Jurkat, Clone E6-1 (cell line): ENCODE results near the gene AP4M1.

Source experiments
- DNase-seq: peaks from one replicate; pipeline ENCODE4 v3.0.0-alpha.2; 2011; ENCODE audit warnings: low read depth, low spot score
- H3K4me3 ChIP-seq: 2 replicates; pipeline ENCODE4 v1.5.1; 2011; ENCODE audit warnings: mild to moderate bottlenecking, low read length, control low read depth, moderate library complexity

The AP4M1 gene

DNA sequence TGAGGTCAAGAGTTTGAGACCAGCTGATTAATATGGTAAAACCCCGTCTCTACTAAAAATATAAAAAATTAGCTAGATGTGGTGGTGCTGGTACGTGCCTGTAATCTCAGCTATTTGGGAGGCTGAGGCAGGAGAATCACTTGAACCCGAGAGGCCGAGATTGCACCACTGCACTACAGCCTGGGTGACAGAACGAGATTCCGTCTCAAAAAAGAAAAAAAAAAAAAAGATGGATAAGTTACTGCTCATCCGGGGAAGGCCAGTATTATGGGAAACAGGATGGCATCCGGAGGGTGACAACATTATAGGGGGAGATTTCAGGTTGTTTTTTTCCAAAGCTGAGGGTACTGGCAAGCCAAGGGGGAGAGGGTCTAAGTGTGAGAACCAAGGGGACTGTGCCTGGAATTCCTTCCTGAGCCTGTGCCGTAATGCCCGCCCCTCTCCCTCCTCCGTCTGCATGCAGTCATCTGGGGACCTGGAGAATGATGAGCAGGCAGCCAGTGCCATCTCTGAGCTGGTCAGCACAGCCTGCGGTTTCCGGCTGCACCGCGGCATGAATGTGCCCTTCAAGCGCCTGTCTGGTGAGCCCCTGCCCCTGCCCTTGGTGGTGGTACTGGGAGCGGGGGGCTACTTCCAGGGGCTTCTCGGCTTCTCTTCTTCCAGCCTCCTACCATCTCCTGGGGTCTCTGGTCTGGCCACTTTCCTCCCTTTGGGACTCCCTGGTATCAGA lies 51.7 kb downstream of the AP4M1 start:
- no peak overlapping the region for H3K4me3 ChIP-seq

DNA sequence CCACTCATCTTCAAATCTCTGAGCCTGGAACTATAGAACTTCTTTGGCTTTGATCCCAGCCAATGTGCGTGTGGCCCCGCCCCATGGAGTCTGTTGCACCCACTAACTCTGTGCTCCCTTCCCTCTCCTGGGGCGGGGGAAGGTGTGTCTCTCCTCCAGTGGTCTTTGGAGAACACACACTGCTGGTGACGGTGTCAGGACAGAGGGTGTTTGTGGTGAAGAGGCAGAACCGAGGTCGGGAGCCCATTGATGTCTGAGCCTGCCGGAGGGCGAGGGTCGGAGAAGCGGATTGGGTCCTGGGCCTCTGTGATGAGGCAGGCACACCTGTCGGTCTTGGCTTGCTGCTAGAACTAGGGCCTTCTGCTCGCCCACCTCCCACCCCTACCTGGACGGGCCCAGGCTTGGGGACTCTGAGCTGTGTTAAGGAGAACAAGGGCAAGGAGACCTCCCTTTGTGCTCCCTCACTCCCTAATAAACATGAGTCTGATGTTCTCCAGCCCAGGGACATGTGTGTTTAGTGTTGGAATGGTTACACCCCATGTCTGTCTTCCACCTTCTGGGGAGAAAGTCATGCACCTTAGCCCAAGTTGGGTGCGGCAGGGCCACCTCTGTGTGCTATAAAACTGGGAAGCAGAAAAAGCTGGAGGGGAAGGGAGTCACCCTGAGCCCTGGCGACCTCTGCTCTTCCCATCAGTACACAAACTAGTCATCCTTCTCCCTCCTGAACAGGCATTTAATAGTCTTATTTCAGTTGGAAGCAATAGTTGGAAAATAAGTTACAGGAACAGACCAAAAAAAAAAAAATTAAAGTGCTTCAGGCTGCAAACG lies 52.5 kb downstream of the AP4M1 start:
- no peak for DNase-seq
- no peak overlapping the region for H3K4me3 ChIP-seq

More for the DNA sequence above, 51.7 kb downstream of the AP4M1 start:
- DNase-seq = no peak

DNA sequence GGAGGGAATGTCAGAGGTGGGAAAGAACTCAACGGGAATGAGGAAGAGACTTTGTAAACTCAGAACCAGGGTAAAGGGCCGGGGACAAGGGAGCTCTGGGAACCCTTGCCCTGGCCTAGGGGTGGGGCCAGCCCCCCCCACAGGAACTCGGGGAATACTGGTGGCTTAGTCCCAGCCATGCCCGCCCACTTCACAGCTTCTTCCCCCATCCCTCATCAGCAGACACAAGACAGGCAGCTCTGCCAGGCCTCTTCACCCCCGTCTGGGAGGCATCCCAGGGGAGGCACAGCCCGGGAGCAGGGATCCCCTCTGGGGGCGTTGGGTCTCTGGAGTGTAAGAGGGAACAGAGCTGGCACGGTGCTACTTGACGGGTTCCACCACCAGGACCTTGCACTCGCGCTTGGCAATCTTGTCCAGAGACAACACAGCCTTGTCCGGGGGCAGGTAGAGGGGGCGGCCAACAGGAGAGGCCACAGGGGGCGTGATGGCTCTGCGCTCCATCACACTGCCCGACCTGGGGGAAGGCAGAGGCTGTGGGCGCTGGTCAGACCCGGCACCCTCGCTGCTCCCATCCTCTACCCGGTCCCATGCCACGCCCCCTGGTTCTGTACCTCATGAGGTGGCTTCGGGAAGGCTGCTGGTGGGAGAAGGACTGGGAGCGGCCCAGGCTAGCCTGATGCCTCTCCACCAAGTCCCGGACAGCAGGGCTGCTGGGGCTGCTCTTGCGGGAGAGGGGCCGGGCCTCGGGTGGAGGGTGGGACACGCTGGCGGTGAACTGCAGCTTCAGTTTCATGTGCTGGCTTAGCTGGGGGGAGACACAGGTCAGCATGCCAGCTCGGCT lies 53.4 kb downstream of the AP4M1 start:
- H3K4me3 ChIP-seq = no peak overlapping the region
- no peak for DNase-seq

DNA sequence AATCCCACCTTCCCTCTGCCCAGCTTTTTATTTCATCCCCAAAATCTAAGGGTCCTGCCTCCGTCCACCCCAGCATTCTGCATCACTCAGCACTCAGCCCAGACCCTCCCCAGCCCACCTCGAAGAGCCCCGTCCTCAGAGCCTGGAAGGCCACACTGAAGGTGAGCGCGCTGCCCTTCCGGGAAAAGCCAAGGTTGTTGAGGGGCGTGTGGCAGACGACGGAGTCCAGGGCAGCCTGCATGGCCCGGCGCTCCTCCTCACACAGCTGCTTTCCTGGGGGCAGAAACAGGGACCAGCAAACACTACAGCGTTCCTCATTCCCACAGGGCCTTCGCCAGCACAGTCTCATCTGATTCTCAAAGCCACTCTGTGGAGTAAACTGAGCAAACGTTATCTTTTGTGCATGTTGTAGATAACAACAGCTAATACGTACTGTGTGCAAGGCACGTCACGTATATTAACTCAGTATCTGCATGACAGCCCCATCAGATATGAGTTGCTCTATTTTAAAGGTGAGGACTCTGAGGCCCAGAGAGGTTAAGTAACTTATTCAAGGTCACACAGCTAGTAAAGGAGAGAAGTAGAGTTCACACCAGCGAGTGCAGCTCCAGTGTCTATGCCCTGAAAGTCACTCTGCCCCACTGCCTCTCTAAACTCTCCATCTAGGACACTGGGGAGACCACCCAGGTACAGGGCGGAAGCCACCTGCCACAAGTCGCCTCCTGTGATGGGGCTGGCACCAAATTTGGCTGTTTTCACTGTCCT lies 54.3 kb downstream of the AP4M1 start:
- no peak overlapping the region for H3K4me3 ChIP-seq
- DNase-seq = no peak

DNA sequence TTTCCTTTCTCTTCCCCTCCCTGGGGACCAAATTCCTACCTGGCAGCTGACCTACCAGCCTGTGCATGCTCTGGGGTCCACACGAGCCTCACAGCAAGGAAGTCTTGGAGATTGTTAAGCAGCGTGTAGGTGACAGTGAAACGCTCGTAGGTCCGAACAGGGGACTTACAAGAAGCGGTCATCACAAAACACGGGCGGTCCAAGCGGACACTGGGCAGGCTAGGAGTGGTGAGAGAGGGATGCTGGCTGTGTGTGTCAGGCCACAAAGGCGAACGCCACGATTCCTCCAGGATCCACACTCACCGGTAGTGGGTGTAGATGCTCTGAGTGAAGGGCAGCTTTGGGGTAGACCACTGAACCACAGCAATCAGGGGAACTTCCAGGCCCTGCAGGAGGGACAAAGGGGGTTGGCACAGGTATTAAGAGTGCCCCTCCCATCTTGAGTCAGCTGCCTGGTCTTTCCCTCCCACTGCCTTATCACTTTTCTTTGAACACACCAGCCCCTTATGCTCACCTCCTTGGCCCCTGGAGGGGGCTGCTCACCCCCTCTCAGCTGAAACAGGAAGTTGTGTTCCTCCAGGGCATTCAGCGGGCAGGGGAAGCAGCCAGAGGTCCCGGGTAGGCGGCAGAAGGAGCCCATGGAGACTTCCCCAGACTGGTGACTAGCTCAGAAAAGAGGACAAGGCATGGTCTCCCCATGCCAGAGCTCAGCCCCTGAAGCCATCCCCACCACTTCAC lies 55.1 kb downstream of the AP4M1 start:
- peak; percentile 32 for DNase-seq
- peak overlapping the region; percentile 15; the same call in 1 of the 2 replicates for H3K4me3 ChIP-seq

DNA sequence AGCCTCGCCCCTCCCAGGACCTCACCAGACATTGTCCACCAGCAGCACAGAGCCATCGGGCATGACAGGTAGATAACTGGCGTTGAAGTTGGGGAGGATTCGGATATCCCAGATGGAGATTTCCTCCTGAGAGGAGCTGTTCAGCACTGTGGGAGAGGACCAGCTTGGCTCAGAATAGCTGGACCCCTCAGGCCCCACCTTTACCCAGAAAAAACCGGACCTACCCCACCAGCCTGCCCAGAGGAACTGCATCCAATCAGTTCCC lies 55.6 kb downstream of the AP4M1 start:
- no peak for DNase-seq
- peak overlapping the region; percentile 15; the same call in 1 of the 2 replicates for H3K4me3 ChIP-seq

DNA sequence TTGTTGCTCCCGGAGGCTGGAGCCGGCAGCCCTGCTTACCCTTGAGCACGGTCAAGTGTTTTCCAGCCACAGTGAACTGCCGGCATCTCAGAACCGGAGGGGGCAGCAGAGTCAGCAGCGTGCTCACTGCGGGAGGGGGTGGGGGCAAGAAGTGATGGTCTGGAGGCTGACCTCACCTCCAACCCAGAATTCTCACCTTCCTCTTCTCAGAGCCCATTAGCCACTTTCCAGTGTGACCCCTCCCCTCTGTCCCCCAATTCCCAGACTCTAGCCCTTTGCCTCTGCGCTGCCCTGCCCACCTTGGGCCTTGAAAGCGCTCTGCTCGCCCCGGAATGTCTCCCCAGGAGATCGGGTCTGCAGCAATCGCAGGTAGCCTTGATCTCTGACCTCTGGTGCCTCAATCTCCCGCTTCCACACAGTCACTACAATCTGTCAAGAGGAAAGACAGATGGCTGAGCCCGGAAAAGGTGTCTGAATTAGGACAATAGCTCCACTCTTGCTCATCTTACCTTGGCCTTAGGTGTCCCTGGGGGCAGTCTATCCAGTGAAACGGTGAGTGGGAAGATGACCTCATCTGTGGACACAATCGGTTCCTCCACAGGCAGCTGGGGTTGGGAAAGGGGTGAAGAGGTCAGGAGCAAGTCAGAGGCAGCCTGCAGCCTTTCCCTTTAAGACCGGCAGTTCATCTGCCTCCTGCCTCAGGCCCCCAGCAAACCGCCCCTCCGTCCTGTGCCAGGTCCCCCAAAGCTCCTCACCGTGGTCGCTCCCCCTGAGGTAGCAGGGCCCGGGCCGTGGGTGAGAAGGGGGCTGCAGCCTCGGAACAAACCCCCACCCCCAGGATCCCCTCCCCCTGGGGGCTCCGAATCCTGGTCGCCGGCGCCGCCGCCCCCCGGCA lies 56.1 kb downstream of the AP4M1 start:
- DNase-seq = no peak
- peak overlapping the region; percentile 62 for H3K4me3 ChIP-seq
